Activated gamma-delta T cell treated with anti-CD3 and anti-CD28 coated beads, Interleukin-2, amount 50 U/mL, for 16 hours (primary cell): ENCODE measurements around the gene LIME1.
"Not testable (repeated sequence)": the region's sequence is repeated elsewhere in the genome, so short reads cannot be mapped to it uniquely, and the experiment has no call there.

Experiments
- DNase-seq: peaks from one replicate; pipeline ENCODE4 v3.0.0-alpha.2; 2020; ENCODE audit warnings: low read depth

The LIME1 gene

GRCh38 chr20:63707558-63708300, 28.7 kb upstream of the LIME1 start, which contains the start of the genes ARFRP1 and ZGPAT:
Gene ARFRP1, minus strand, starts transcription at chr20:63707976. Its CDS starts 885 bp downstream, at chr20:63707091.
Gene ZGPAT, plus strand, starts transcription at chr20:63708039. Its CDS starts 542 bp downstream, at chr20:63708581.
- peak; percentile 73 for DNase-seq

- DNase-seq, result no peak
Observed at GRCh38 chr20:63708301-63709148, 27.9 kb upstream of the LIME1 start.

GRCh38 chr20:63709149-63709527, 27.3 kb upstream of the LIME1 start:
- no peak for DNase-seq

- DNase-seq, result no peak
Observed at GRCh38 chr20:63711085-63711645, 25.3 kb upstream of the LIME1 start.

GRCh38 chr20:63712191-63712590, 24.3 kb upstream of the LIME1 start:
- DNase-seq, result no peak

- DNase-seq, result no peak
Observed at GRCh38 chr20:63714858-63715257, 21.6 kb upstream of the LIME1 start.

- DNase-seq, result no peak
Observed at GRCh38 chr20:63718996-63719395, 17.5 kb upstream of the LIME1 start.

- not testable (repeated sequence) for DNase-seq
Observed at GRCh38 chr20:63722967-63723622, 13.4 kb upstream of the LIME1 start.

GRCh38 chr20:63730189-63730733, 6.2 kb upstream of the LIME1 start:
- DNase-seq, result not testable (repeated sequence)

- DNase-seq, result no peak
Observed at GRCh38 chr20:63731410-63731809, 5.1 kb upstream of the LIME1 start.

- DNase-seq, result no peak
Observed at GRCh38 chr20:63732118-63733095, 4.1 kb upstream of the LIME1 start.

- DNase-seq, result no peak
Observed at GRCh38 chr20:63733117-63733516, 3.3 kb upstream of the LIME1 start.

GRCh38 chr20:63733579-63734081, 2.8 kb upstream of the LIME1 start:
- no peak for DNase-seq

- no peak for DNase-seq
Observed at GRCh38 chr20:63734111-63734945, 2.1 kb upstream of the LIME1 start.

- no peak for DNase-seq
Observed at GRCh38 chr20:63734946-63735858, 1.3 kb upstream of the LIME1 start.

GRCh38 chr20:63736893-63737694, 630 bp downstream of the LIME1 start:
- DNase-seq, result no peak

GRCh38 chr20:63737695-63737944, 1.2 kb downstream of the LIME1 start:
- DNase-seq, result no peak
